GM21529 (cell line): Measurements from ENCODE around the gene SLC35G2.
A peak's percentile ranks its signal among the peaks of the same experiment; 100 is the strongest.
"Not testable (repeated sequence)": the region's sequence is repeated elsewhere in the genome, so short reads cannot be mapped to it uniquely, and the experiment has no call there.

Experiments used
- ATAC-seq: cut with Tn5 transposase; IDR thresholded peaks from one replicate; pipeline ENCODE4 v1.9.1; 2021; ENCODE audit not compliant: unreplicated experiment

Gene SLC35G2

GRCh38 chr3:136835089-136835812 is 16.3 kb downstream of the SLC35G2 start:
- ATAC-seq = no peak

- ATAC-seq = no peak
These were observed 17.0 kb downstream of the SLC35G2 start for GRCh38 chr3:136835813-136836510.

GRCh38 chr3:136836511-136837156 is 17.7 kb downstream of the SLC35G2 start:
- ATAC-seq = no peak

GRCh38 chr3:136838641-136839555 is 20.0 kb downstream of the SLC35G2 start:
- no peak for ATAC-seq

GRCh38 chr3:136839556-136839931 is 20.6 kb downstream of the SLC35G2 start:
- no peak for ATAC-seq

- ATAC-seq = no peak
These were observed 21.3 kb downstream of the SLC35G2 start for GRCh38 chr3:136840252-136840651.

- ATAC-seq = no peak
These were observed 23.4 kb downstream of the SLC35G2 start for GRCh38 chr3:136842294-136842693.

GRCh38 chr3:136844724-136845123 is 25.8 kb downstream of the SLC35G2 start:
- ATAC-seq = no peak

GRCh38 chr3:136852180-136852579 is 33.3 kb downstream of the SLC35G2 start:
- no peak for ATAC-seq

GRCh38 chr3:136856665-136857064 is 37.7 kb downstream of the SLC35G2 start:
- ATAC-seq = no peak

GRCh38 chr3:136858381-136858780 is 39.5 kb downstream of the SLC35G2 start:
- no peak for ATAC-seq

GRCh38 chr3:136860541-136860940 is 41.6 kb downstream of the SLC35G2 start:
- no peak for ATAC-seq

GRCh38 chr3:136861890-136862616 is 43.1 kb downstream of the SLC35G2 start, which contains the start of gene NCK1:
Gene NCK1 (plus strand): TSS chr3:136862208. CDS start chr3:136928002, 65,794 bp downstream.
- peak; percentile 95 for ATAC-seq

GRCh38 chr3:136862617-136863322 is 43.8 kb downstream of the SLC35G2 start:
- peak; percentile 20 for ATAC-seq

GRCh38 chr3:136869282-136869681 is 50.4 kb downstream of the SLC35G2 start:
- ATAC-seq = no peak

- not testable (repeated sequence) for ATAC-seq
These were observed 53.3 kb downstream of the SLC35G2 start for GRCh38 chr3:136872258-136872657.

- ATAC-seq = not testable (repeated sequence)
These were observed 60.6 kb downstream of the SLC35G2 start for GRCh38 chr3:136879510-136879909.

- no peak for ATAC-seq
These were observed 63.6 kb downstream of the SLC35G2 start for GRCh38 chr3:136882571-136882970.

GRCh38 chr3:136883967-136884720 is 65.2 kb downstream of the SLC35G2 start:
- no peak for ATAC-seq
